OCI-LY7 (cell line): ENCODE results near the gene CASZ1.

Experiments
- EZH2phosphoT487 ChIP-seq: fragments of 200-600 bp; sonication (generic); IDR thresholded peaks from 2 replicates; pipeline ENCODE4 v1.6.1; 2018; ENCODE audit warnings: low read depth, borderline replicate concordance, mild to moderate bottlenecking, mixed run types, antibody characterized with exemption, low read length, moderate library complexity, mixed read lengths
- TF ChIP-seq, protein P1 (sequence below): fragments of 200-600 bp; sonication (generic); conservative IDR thresholded peaks from 2 replicates; pipeline ENCODE4 v1.5.1; 2014; ENCODE audit warnings: mild to moderate bottlenecking, antibody characterized with exemption, low read length, moderate library complexity, mixed read lengths

DNA sequence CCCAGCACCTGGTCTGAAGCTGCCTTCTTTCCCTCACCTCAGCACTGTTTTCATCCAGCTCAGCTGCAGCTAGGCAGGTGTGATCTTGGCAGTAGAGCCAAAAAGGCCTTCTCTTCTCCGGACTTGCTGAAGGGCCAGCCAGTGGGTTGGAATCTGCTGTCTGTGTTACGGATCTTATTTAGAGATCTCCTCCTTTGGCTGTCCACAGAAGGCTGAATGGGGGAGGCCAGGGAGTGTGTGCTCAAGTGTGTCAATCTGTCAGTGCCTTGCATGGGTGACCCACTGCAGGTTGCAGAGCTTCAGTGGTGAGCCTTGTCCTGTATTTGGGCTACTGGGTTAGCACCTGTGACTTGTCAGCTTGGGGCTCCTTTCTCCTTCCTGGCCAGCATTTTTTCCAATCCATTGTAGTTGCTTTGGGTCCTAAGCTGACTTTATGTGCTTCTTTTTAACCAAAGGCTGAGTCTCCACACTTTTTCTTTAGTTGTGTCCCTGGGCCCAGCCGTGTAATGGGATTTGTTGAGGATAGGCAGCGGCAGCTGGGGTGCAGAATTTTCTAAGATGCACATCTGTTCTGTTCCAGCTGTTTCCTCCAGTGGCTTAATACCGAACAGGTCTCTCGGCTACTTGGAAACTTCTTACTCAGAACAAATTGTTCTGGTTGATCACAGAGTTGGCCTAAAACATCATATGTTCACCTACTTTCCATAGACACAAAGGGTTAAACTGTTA lies 194.9 kb downstream of the CASZ1 start:
- TF ChIP-seq, protein P1, sequence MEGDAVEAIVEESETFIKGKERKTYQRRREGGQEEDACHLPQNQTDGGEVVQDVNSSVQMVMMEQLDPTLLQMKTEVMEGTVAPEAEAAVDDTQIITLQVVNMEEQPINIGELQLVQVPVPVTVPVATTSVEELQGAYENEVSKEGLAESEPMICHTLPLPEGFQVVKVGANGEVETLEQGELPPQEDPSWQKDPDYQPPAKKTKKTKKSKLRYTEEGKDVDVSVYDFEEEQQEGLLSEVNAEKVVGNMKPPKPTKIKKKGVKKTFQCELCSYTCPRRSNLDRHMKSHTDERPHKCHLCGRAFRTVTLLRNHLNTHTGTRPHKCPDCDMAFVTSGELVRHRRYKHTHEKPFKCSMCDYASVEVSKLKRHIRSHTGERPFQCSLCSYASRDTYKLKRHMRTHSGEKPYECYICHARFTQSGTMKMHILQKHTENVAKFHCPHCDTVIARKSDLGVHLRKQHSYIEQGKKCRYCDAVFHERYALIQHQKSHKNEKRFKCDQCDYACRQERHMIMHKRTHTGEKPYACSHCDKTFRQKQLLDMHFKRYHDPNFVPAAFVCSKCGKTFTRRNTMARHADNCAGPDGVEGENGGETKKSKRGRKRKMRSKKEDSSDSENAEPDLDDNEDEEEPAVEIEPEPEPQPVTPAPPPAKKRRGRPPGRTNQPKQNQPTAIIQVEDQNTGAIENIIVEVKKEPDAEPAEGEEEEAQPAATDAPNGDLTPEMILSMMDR: no peak
- no peak for TF ChIP-seq EZH2phosphoT487
